K562 (cell line): ENCODE measurements around the gene LAMA2. TPM values are rescaled to one million over a fixed set of nuclear protein-coding genes. Genes with fewer than 3 reads are reported as not detected.

Source experiments
- ATAC-seq: fragments of 200-7000 bp; cut with Tn5 transposase; 3 replicates; pipeline ENCODE4 v1.9.1; 2020; ENCODE audit warnings: moderate library complexity
- BruUV-seq: library from RNA; stranded (reverse); fragments of 400-500 nt; replicated peaks from 2 replicates; lab custom pipeline; 2021; lab: Mats Ljungman, UMichigan
- CTCF ChIA-PET: fragments of 300-600 bp; formaldehyde crosslinking; extraction: SDS; loops from one replicate; lab custom pipeline; 2021; ENCODE audit warnings: low intra/inter-chr PET ratio; lab: Yijun Ruan, JAX
- POLR2A ChIA-PET: fragments of 300-600, 350-650 bp; sonication (Branson Sonifier 250); formaldehyde crosslinking; extraction: SDS; loops from one replicate; lab custom pipeline; 2021; ENCODE audit warnings: antibody characterized with exemption, inconsistent platforms; lab: Yijun Ruan, JAX
- DNase-seq, 4 experiments: peaks; one replicate each; pipeline versions ENCODE4 v3.0.0 to v3.0.0-alpha.2; 2011 to 2018; ENCODE audit warnings: low spot score in 3 of 4, mixed read lengths in 3 of 4; ENCODE audit errors: extremely low read depth in 1 of 4
- FAIRE-seq: peaks from 2 replicates; lab custom pipeline; 2011; peaks lifted over from hg19 to GRCh38; lab: Jason Lieb, UNC
- H2AFZ ChIP-seq: 2 replicates; pipeline ENCODE4 v1.6.0; 2011; ENCODE audit warnings: low read depth, low read length, control low read depth, inconsistent platforms
- H3K27ac ChIP-seq: fragments of 200-600 bp; 3 replicates; pipeline ENCODE4 v1.8.0; 2011; ENCODE audit warnings: low read depth, mild to moderate bottlenecking, control low read depth, inconsistent platforms, low read length, moderate library complexity, mixed read lengths; ENCODE audit errors: extremely low read depth
- H3K27me3 ChIP-seq, 2 experiments: fragments of 300-600 bp in 1 of 2; 2 replicates in 1 of 2; 3 replicates in 1 of 2; pipeline versions ENCODE4 v1.6.0 to v1.8.0; 2011; ENCODE audit warnings: inconsistent platforms in 2 of 2, low read length in 2 of 2, mild to moderate bottlenecking in 1 of 2, mixed read lengths in 1 of 2, moderate library complexity in 1 of 2; ENCODE audit not compliant: control insufficient read depth in 2 of 2, insufficient read depth in 2 of 2
- H3K36me3 ChIP-seq: fragments of 300-600 bp; 3 replicates; pipeline ENCODE4 v1.8.0; 2011; ENCODE audit warnings: mild to moderate bottlenecking, low read length, inconsistent platforms; ENCODE audit not compliant: control insufficient read depth, insufficient read depth
- H3K4me1 ChIP-seq, 2 experiments: fragments of 200-600 bp in 1 of 2; replicated peaks in 1 of 2; 2 replicates in 1 of 2; 3 replicates in 1 of 2; pipeline versions ENCODE4 v1.5.1 to v1.8.0; 2011; ENCODE audit warnings: inconsistent platforms in 2 of 2, low read length in 2 of 2, mild to moderate bottlenecking in 1 of 2, mixed read lengths in 1 of 2, moderate library complexity in 1 of 2; ENCODE audit not compliant: control insufficient read depth in 2 of 2, insufficient read depth in 2 of 2
- H3K4me2 ChIP-seq: 2 replicates; pipeline ENCODE4 v1.6.1; 2011; ENCODE audit warnings: low read length, control low read depth, inconsistent platforms, mixed read lengths; ENCODE audit not compliant: insufficient read depth
- H3K4me3 ChIP-seq: fragments of 200-600 bp; sonication (generic), shearing (Covaris generic); 2 replicates; pipeline ENCODE4 v1.5.1; 2016; ENCODE audit warnings: control low read depth, inconsistent platforms
- H3K79me2 ChIP-seq: fragments of 200-600 bp; 3 replicates; pipeline ENCODE4 v1.8.0; 2011; ENCODE audit warnings: low read length, inconsistent platforms; ENCODE audit not compliant: control insufficient read depth, insufficient read depth
- H3K9ac ChIP-seq, 2 experiments: 2 replicates each; pipeline versions ENCODE4 v1.6.0 to v1.6.1; 2011; ENCODE audit warnings: low read depth in 2 of 2, low read length in 2 of 2, control low read depth in 1 of 2, inconsistent platforms in 1 of 2, mild to moderate bottlenecking in 1 of 2, mixed read lengths in 1 of 2; ENCODE audit not compliant: insufficient read depth in 1 of 2
- H3K9me1 ChIP-seq: one replicate; pipeline ENCODE4 v1.6.0; 2011; ENCODE audit warnings: inconsistent platforms, mild to moderate bottlenecking, low read length, moderate library complexity; ENCODE audit not compliant: control insufficient read depth, insufficient read depth
- H3K9me3 ChIP-seq: replicated peaks from 2 replicates; pipeline ENCODE4 v1.5.1; 2011; ENCODE audit warnings: low read depth, low read length, inconsistent platforms; ENCODE audit not compliant: control insufficient read depth, insufficient read depth
- H4K20me1 ChIP-seq: replicated peaks from 2 replicates; pipeline ENCODE4 v1.6.1; 2011; ENCODE audit warnings: low read length, inconsistent platforms, mixed read lengths; ENCODE audit not compliant: control insufficient read depth, insufficient read depth
- ARID1B ChIP-seq: fragments of 450-650 bp; IDR thresholded peaks from 2 replicates; pipeline ENCODE4 v1.6.1; 2016; ENCODE audit warnings: antibody characterized with exemption, mild to moderate bottlenecking, inconsistent platforms
- ASH1L ChIP-seq: fragments of 450-650 bp; IDR thresholded peaks from 2 replicates; pipeline ENCODE4 v1.6.1; 2018; ENCODE audit warnings: borderline replicate concordance, mild to moderate bottlenecking, low read depth; ENCODE audit not compliant: partially characterized antibody
- EWSR1 ChIP-seq: fragments of 450-650 bp; IDR thresholded peaks from 2 replicates; pipeline ENCODE4 v1.6.1; 2018; ENCODE audit warnings: borderline replicate concordance, mild to moderate bottlenecking, low read depth, moderate library complexity; ENCODE audit not compliant: partially characterized antibody
- GTF3C2 ChIP-seq: IDR thresholded peaks from 3 replicates; pipeline ENCODE4 v1.6.1; 2011; ENCODE audit warnings: borderline replicate concordance, mild to moderate bottlenecking, moderate library complexity; ENCODE audit not compliant: insufficient read length; ENCODE audit errors: extremely low read depth
- KAT2B ChIP-seq: IDR thresholded peaks from one replicate; pipeline ENCODE4 v1.6.1; 2012; ENCODE audit warnings: low read depth, mild to moderate bottlenecking, control low read depth, inconsistent platforms, low read length, moderate library complexity
- PHB ChIP-seq: fragments of 250-450 bp; sonication (Bioruptor Pico); IDR thresholded peaks from 2 replicates; pipeline ENCODE4 v1.5.0; 2021
- POLR2B ChIP-seq: fragments of 450-650 bp; IDR thresholded peaks from 2 replicates; pipeline ENCODE4 v1.6.1; 2018; ENCODE audit warnings: low read depth; ENCODE audit not compliant: partially characterized antibody
- SMARCE1 ChIP-seq: fragments of 450-650 bp; IDR thresholded peaks from 2 replicates; pipeline ENCODE4 v1.7.1; 2016; ENCODE audit warnings: mild to moderate bottlenecking
- ZNF408 ChIP-seq: fragments of 250-450 bp; sonication (Bioruptor Pico); IDR thresholded peaks from 2 replicates; pipeline ENCODE4 v1.4.0; 2020; ENCODE audit warnings: low read depth, mild to moderate bottlenecking, moderate library complexity
- ZNF512 ChIP-seq: IDR thresholded peaks from 2 replicates; pipeline ENCODE4 v1.6.1; 2016; ENCODE audit warnings: missing genetic modification characterization, missing compliant biosample characterization
- ZNF668 ChIP-seq: fragments of 250-450 bp; sonication (Bioruptor Pico); IDR thresholded peaks from 2 replicates; pipeline ENCODE4 v1.8.0; 2022; ENCODE audit warnings: mild to moderate bottlenecking, inconsistent platforms
- WGBS: fragments of 100-300 bp; shearing (Covaris generic); methylation state at CpG from one replicate; pipeline ENCODE4 v1.1.6; 2016; ENCODE audit warnings: low coverage, mixed read lengths; ENCODE audit not compliant: insufficient coverage; ENCODE audit errors: missing lambda C conversion rate; 5-methylcytosine and 5-hydroxymethylcytosine counted together
- in situ Hi-C: fragments of 300-500 bp; cut with MboI; formaldehyde crosslinking; loops from 4 replicates; pipeline ENCODE4 v1.15.0; 2018; ENCODE audit warnings: inconsistent platforms, mixed read lengths
- intact Hi-C: fragments of 100-400 bp; cut with micrococcal nuclease; formaldehyde crosslinking; loops from 2 replicates; pipeline ENCODE4 v1.14.2; 2022
- polyA plus RNA-seq, 8 experiments: library from polyadenylated mRNA; depleted of rRNA in 4 of 8; stranded (reverse) in 5 of 8; unstranded in 3 of 8; fragments of >200 nt; fragmentation: Nextera tagmentation in 2 of 8; fragmentation: Illumina TruSeq in 1 of 8; extraction: Ambion mirVana in 2 of 8; extraction: Trizol in 1 of 8; gene quantifications; 2 replicates each; pipeline versions ENCODE4 v1.2.1 to v1.2.3, GENCODE V29; 2011 to 2014; ENCODE audit warnings: inconsistent platforms in 1 of 8, missing spikeins in 1 of 8
- total RNA-seq, 7 experiments: library from RNA; depleted of rRNA in 6 of 7; stranded (reverse); fragments of >200 nt in 6 of 7; fragmentation: Illumina TruSeq in 2 of 7; extraction: Trizol in 2 of 7; gene quantifications; 2 replicates each; pipeline versions ENCODE4 v1.2.1 to v1.2.3, GENCODE V29; 2011 to 2021; ENCODE audit warnings: low replicate concordance in 1 of 7

The LAMA2 gene
- total and polyA plus RNA-seq, 9 of the 15 experiments (the other 6 are each of a cell fraction or from before 2014, with no cell fraction given): 0.04 to 1.5 (median 0.36) TPM

GRCh38 chr6:129104560-129104959, 221.6 kb downstream of the LAMA2 start:
- ATAC-seq: no peak
- in situ Hi-C loops (no loop called here), intact Hi-C loops (no loop called here)
- ChIA-PET CTCF (no interaction called here), POLR2A (no interaction called here)
- H3K79me2 ChIP-seq: no peaks in the 10 kb centered on the region
- H2AFZ ChIP-seq: no peak overlapping the region
- H3K4me1 ChIP-seq: no peaks in the 10 kb centered on the region
- no peaks in the 10 kb centered on the region for H3K36me3 ChIP-seq
- no peaks in the 10 kb centered on the region for H3K9me3 ChIP-seq
- H3K9me1 ChIP-seq: no peaks in the 10 kb centered on the region
- 0% methylated on average over 1 of the region's 1 CpG for WGBS
- no peaks in the 10 kb centered on the region for H3K27me3 ChIP-seq
- H3K9ac ChIP-seq: no peak overlapping the region
- no peak overlapping the region for H3K4me2 ChIP-seq
- no peak for FAIRE-seq
- BruUV-seq: no TSS peak
- TF ChIP-seq SMARCE1: no peak
- TF ChIP-seq PHB (CRISPR knock-in tag): no peak
- TF ChIP-seq KAT2B: no peak
- TF ChIP-seq ARID1B: no peak
- TF ChIP-seq EWSR1: no peak
- TF ChIP-seq ASH1L: no peak
- no peak for TF ChIP-seq ZNF512 (tag)
- no peak for TF ChIP-seq ZNF668 (CRISPR knock-in tag)
- no peak for TF ChIP-seq POLR2B
- no peak for TF ChIP-seq GTF3C2
- no peak for TF ChIP-seq ZNF408 (CRISPR knock-in tag)
- H3K27ac ChIP-seq: no peak overlapping the region
- H3K4me3 ChIP-seq: no peak overlapping the region
- DNase-seq: no peak
- no peaks in the 10 kb centered on the region for H4K20me1 ChIP-seq
